Retina (tissue), 1 donor: ENCODE results near the gene MIER1.
"Not testable (repeated sequence)": the region's sequence is repeated elsewhere in the genome, so short reads cannot be mapped to it uniquely, and the experiment has no call there.

Experiments
- DNase-seq: peaks from one replicate; pipeline ENCODE4 v3.0.0-alpha.2; 2016

MIER1 gene

DNA sequence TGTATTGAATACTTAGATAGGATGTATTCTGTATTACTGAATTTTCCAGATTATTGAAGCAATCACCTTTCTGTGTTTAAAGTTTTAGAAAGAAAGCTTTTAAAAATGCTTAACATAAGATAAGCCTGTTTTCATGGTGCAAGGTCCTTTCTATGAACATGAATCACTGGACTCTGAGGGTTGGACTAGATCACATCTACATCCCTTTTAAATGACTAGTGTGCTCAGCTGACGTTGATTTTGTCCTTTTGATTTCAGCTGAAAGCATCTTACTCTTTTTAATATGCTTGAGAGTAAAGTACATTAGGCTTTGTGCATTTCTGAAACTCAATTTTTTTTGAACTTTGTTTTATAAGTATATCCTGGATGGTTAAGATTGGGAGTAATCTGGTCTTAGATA, 16.2 kb downstream of the MIER1 start:
- DNase-seq, result no peak

GRCh38 chr1:66943361-66943969, 18.7 kb downstream of the MIER1 start:
- DNase-seq, result no peak

DNA sequence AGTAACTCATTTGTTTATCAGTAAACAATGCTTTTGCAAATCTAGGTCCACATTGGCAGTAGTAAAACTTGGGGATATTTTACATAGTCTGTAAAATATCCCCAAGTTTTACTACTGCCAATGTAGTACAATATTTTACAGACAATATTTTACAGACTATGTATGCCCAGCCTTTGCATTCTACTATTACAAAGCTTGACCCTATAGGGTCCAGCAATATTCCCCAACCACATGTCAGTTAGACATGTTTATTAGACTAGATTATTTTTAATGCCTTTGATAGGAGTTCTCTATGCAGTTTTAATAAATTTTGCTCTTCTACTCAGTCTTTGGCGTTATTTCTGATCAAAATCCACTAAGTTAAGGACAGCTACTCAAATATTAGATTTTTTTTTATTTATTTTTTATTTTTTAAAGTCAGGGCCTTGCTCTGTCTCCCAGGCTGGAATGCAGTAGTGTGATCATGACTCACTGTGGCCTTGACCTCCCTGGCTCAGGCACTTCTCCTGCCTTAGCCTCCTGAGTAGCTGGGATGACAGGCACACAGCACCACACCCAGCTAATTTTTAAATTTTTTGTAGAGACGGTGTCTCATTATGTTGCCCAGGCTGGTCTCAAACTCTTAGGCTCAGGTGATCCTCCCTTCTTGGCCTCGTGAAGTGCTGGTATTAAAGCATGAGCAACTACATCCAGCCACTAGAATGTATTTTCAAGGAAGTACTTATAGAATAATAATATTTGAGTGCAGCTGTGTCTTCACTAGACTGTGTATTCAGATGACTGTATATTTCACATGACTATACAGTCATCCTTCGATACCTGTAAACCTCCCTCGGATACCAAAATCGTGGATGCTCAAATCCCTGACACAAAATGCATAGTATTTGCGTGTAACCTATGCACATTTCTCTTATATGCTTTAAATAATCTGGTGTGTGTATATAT, 19.8 kb downstream of the MIER1 start:
- no peak for DNase-seq

DNA sequence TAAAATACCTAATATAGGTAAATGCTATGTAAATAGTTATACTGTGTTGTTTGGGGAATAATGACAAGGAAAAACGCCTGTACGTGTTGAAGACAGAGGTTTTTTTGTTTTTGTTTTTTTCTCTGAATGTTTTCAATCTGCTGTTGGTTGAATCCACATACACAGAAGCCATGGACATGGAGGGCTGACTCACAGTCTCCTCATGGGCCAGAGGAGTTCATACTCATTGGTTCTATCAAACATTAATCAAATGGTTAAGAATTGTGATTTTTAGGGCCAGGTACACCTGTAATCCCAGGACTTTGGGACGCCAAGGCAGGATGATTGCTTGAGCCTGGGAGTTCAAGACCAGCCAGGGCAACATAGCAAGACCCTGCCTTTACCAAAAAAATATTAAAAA, 20.5 kb downstream of the MIER1 start:
- DNase-seq, result no peak

GRCh38 chr1:66947267-66947666, 22.5 kb downstream of the MIER1 start:
- DNase-seq, result no peak

DNA sequence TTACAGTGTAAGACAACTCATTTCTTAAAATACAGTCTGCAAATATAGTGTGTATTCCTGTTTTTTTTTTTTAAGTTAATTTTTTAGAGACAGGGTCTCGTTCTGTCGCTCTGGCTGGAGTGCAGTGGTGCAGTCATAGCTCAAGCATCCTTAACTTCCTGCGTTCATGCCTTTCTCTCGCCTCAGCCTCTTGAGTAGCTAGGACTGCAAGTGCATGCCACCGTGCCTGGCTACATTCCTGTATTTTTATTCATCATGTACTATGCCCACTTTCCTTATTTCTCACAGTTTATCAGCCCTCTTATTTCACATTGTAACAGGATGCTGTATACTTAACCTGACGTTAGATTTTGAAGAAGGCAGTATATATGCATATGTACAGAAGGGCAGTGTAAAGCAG, 26.7 kb downstream of the MIER1 start:
- DNase-seq, result no peak

GRCh38 chr1:66954208-66954607, 29.4 kb downstream of the MIER1 start:
- no peak for DNase-seq

- DNase-seq, result no peak
These were observed 33.1 kb downstream of the MIER1 start for GRCh38 chr1:66957938-66958337.

DNA sequence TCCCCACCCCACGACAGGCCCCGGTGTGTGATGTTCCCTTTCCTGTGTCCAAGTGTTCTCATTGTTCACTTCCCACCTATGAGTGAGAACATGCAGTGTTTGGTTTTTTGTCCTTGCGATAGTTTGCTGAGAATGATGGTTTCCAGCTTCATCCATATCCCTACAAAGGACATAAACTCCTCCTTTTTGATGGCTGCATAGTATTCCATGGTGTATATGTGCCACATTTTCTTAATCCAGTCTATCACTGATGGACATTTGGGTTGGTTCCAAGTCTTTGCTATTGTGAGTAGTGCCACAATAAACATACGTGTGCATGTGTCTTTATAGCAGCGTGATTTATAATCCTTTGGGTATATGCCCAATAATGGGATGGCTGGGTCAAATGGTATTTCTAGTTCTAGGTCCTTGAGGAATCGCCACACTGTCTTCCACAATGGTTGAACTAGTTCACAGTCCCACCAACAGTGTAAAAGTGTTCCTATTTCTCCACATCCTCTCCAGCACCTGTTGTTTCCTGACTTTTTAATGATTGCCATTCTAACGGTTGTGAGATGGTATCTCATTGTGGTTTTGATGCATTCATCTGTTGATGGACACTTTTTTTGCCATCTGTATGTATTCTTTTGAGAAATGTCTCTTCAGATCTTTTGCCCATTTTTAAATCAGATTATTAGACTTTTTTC, 41.5 kb downstream of the MIER1 start:
- DNase-seq, result not testable (repeated sequence)

GRCh38 chr1:66968574-66968973, 43.8 kb downstream of the MIER1 start:
- DNase-seq, result no peak

- no peak for DNase-seq
These were observed 53.4 kb downstream of the MIER1 start for GRCh38 chr1:66978201-66978600.

DNA sequence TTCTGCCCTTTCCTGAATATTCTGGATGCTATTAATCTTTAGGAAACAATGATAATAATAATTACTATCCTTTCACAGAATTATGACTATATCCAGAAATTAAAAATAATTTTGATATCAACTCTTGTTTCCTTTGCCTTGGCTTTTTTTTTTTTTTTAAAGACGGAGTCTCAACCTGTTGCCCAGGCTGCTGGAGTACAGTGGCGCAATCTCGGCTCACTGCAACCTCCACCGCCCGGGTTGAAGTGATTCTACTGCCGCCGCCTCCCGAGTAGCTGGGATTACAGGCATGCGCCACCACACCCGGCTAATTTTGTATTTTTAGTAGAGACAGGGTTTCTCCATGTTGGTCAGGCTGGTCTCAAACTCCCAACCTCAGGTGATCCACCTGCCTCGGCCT, 54.8 kb downstream of the MIER1 start:
- not testable (repeated sequence) for DNase-seq

DNA sequence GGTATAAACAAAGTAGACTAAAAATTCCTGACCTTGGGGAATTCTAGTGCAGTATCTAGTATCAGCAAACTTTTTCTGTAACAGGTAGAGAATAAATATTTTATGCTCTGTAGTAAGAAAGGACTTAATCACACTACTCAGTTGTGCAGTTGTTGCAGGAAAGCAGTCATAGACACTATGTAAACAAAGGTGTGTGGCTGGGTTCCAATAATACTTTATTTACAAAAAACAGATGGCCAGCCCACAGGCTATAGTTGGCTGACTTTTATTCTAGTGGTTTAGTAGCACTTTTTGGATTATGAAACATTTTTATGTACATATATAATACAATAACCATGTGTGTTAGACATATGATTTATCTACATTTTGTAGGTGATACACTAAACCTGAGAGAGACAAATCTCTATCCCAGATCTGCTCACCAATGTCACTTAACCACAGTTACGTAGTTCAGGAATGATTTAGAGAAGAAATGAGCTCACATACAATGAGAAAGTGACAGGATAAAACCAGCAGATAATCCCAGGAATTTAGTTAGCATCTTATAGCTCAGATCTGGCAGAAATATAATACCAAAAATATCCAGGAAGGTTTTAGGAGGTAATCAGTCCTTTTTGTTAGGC, 56.1 kb downstream of the MIER1 start:
- no peak for DNase-seq

- no peak for DNase-seq
These were observed 56.9 kb downstream of the MIER1 start for GRCh38 chr1:66981679-66982078.

DNA sequence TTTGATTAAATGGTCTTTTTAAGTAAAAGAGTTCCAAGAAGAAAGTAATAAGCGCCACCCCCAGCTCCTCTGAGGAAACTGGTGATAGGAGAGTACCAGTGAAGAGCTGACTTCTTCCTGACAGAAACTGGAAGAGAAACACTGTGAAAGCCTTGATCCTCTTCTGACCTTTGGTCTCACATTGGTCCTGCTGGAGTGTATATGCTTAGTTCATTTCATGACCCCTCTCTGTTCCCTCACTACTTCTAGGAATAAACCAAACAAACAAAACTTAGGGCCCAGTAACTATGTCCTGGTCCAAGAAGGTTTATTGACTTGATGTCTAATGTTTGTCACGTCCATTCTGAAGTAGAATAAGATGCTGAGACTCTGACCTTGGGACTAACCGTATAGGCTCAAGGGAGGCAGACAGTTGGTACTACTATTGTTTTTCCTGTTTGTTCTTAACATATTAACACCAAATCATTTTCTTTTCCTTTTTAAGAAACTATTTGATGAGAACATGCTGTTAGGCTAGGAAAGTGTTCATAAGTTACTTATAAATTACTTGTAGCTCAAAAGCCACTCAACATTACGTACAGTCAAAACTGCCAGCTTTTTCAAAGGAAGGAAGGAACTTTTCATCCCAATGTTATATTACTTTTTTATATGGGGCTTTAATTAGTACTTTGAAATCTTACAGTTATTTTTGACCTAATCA, 57.9 kb downstream of the MIER1 start:
- no peak for DNase-seq

DNA sequence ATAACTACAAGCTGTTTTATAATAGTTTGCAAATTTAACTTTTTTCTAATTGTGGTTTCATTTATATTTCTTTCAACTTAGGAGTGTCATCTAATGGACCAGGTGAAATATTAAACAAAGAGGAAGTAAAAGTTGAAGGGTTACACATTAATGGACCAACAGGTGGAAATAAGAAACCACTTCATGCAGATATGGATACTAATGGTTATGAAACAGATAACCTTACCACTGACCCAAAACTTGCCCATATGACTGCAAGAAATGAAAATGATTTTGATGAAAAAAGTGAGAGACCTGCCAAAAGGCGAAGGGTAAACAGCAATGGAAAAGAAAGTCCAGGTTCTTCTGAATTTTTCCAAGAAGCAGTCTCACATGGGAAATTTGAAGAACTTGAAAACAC, 59.7 kb downstream of the MIER1 start:
- DNase-seq, result no peak

GRCh38 chr1:66985835-66986234, 61.0 kb downstream of the MIER1 start:
- DNase-seq, result no peak

DNA sequence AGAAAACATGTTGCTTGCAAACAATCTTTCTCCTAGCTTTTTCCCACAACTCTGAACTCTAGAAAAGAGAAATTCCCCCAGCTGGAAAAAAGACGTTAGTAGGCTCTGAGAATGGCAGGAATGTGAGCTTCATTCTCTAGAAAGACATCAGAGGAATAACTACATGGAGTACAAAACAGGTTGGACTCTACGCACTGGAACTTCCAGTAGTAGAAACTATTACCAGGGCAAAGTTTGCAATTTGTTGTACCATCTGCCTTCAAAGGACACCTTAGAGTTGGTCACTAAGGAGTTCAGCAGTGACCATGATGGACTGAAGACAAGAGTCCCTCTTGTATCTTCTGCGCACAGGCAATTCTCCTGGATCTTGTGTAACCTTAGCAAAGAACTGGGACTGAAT, 68.3 kb downstream of the MIER1 start:
- no peak for DNase-seq

GRCh38 chr1:66996018-66996682, 71.4 kb downstream of the MIER1 start:
- DNase-seq, result peak; percentile 59

- no peak for DNase-seq
These were observed 74.2 kb downstream of the MIER1 start for GRCh38 chr1:66998972-66999371.

GRCh38 chr1:66999640-67000400, 75.0 kb downstream of the MIER1 start:
- DNase-seq, result no peak
